Esophagus muscularis mucosa (tissue), 3 donors: ENCODE measurements around the gene PDZRN3.

Source experiments
- EP300 ChIP-seq: sonication (generic); formaldehyde crosslinking; IDR thresholded peaks from one replicate; pipeline ENCODE4 v1.6.1; 2017; ENCODE audit warnings: antibody characterized with exemption
- TF ChIP-seq, protein P1 (sequence below), 3 experiments: fragments of 200-600 bp in 2 of 3; fragments of 450-650 bp in 1 of 3; sonication (generic) in 2 of 3; IDR thresholded peaks; one replicate each; pipeline ENCODE4 v1.5.1; 2017 to 2019; ENCODE audit warnings: antibody characterized with exemption in 3 of 3, mild to moderate bottlenecking in 2 of 3, moderate library complexity in 1 of 3

DNA sequence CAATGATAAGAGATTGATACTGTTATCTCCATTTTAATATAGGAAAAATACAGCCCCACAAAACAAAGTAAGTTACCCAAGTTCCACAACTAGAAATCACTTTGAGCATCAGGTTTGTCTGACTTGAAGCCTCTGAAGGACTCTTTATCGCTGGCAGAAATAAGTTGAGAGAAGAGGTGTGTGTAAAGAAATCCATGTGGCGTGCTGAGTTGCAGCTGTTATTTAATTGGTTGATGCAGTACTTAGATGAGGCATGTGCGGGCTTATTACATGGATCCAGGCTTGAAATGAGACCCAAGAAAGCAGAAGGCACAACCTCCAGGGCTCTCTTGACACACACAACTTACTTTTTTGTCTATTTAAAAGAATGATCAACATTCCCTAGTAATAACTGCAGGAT, 221.3 kb downstream of the PDZRN3 start:
- TF ChIP-seq, protein P1, sequence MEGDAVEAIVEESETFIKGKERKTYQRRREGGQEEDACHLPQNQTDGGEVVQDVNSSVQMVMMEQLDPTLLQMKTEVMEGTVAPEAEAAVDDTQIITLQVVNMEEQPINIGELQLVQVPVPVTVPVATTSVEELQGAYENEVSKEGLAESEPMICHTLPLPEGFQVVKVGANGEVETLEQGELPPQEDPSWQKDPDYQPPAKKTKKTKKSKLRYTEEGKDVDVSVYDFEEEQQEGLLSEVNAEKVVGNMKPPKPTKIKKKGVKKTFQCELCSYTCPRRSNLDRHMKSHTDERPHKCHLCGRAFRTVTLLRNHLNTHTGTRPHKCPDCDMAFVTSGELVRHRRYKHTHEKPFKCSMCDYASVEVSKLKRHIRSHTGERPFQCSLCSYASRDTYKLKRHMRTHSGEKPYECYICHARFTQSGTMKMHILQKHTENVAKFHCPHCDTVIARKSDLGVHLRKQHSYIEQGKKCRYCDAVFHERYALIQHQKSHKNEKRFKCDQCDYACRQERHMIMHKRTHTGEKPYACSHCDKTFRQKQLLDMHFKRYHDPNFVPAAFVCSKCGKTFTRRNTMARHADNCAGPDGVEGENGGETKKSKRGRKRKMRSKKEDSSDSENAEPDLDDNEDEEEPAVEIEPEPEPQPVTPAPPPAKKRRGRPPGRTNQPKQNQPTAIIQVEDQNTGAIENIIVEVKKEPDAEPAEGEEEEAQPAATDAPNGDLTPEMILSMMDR (IDR thresholded peaks at IDR 0.05): no peak
- TF ChIP-seq EP300: no peak
